Measurements from ENCODE around the gene POLR1A.

POLR1A gene

GRCh38 chr2:86056590-86057331 is 48.9 kb downstream of the POLR1A start:
- DNase-seq = no peak

- DNase-seq = no peak
These were observed 50.4 kb downstream of the POLR1A start for GRCh38 chr2:86055314-86055713.

- no peak for DNase-seq
These were observed 51.1 kb downstream of the POLR1A start for GRCh38 chr2:86054535-86055082.

GRCh38 chr2:86053166-86053565 is 52.5 kb downstream of the POLR1A start:
- no peak for DNase-seq

GRCh38 chr2:86052676-86053075 is 53.0 kb downstream of the POLR1A start:
- DNase-seq = no peak

- no peak for DNase-seq
These were observed 53.4 kb downstream of the POLR1A start for GRCh38 chr2:86052265-86052664.

GRCh38 chr2:86050301-86050700 is 55.4 kb downstream of the POLR1A start:
- no peak for DNase-seq

GRCh38 chr2:86049529-86049928 is 56.2 kb downstream of the POLR1A start:
- DNase-seq = no peak

GRCh38 chr2:86048888-86049287 is 56.8 kb downstream of the POLR1A start:
- no peak for DNase-seq

GRCh38 chr2:86048383-86048701 is 57.3 kb downstream of the POLR1A start:
- DNase-seq = no peak

DNA sequence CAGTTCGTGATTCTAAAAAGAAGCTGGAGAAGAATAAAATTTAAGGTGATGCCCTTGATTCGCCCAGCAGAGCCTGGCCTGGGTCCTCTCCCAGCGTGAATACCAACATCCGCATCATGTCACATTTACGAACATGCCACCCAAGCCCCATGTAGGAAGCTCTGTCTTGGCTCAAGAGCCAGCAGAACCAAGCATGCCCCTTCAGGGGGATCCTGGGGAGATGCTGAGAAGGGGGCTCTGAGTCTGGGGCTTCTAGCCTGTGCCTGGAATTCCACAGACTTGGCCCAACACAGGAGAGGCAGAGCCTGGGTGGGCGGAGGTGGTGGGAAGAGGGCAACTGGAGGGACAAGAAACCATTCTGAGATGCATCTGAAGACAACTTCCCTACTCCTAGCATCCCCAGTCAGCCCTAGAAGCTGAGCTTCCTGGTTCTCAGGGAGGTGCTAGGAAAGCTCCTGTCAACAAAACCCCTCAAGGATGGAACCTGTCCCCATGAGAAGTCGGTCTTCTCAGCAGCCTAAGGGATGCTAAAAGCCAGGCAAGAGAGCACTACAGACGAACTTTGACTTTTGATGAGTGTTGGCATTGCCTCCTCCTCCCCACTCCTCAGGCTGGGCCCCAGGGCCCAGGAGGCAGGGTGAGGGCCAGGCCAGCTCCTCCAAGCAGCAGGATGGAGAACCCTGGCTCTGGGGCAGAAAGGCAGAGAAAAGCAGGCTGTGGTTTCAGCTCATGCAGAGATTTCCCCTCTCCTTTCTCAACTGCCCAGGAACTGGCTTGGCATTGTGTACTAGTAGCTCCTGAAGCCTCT is 57.9 kb downstream of the POLR1A start:
- DNase-seq = no peak

DNA sequence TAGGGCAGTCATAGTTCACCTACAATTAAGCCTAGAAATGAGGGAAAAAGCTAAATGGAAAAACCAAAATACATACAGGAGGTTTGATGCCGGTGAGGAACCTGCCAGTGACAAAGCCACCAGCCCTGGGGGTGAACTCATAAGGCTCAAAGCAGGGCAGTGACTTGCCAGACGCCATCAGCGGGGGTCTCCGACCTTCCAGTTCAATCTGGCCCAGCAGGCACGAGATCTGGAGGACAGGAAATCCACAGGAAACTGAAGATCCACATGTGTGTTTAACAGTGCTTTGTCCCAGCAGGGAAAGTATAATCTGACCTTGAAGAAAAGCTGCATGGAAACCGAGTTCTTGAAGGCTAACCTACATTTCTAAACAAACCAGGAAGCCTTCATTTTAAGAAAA is 60.1 kb downstream of the POLR1A start:
- DNase-seq = no peak

- DNase-seq = no peak
These were observed 61.1 kb downstream of the POLR1A start for GRCh38 chr2:86044614-86045013.

GRCh38 chr2:86044045-86044444 is 61.6 kb downstream of the POLR1A start:
- DNase-seq = no peak

- DNase-seq = no peak
These were observed 63.2 kb downstream of the POLR1A start for GRCh38 chr2:86042256-86043168.

DNA sequence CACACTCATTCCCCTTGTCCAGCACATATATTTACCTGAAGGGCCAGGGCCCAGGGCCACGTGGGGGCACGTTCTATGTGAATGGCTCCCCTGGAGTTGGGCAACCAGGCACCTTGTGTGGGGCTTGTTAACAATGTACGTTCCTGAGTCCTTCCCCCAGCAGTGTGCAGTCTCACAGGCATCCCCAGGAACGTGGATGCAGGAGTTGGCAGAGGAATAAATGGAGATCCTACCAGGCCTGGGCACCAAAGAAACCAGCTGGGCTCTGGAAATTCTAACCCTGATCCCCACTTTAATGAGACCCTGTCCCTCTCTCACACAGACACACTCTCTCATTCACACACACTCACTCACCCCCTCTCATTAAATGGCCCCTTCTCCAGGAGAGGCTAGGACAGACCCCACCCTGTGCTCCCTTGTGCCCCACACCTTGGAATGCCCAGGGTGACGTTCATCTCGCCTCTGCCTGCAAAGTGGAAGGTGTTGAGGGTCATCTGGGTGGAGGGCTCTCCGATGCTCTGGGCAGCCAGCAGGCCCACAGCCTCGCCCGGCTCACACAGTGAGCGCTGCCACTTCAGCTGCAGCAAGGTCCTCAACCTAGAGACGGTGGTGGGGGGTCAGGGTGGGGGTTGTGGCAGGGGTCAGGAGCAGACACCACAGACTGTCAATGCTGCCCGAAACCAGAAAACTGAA is 65.6 kb downstream of the POLR1A start:
- DNase-seq = no peak

DNA sequence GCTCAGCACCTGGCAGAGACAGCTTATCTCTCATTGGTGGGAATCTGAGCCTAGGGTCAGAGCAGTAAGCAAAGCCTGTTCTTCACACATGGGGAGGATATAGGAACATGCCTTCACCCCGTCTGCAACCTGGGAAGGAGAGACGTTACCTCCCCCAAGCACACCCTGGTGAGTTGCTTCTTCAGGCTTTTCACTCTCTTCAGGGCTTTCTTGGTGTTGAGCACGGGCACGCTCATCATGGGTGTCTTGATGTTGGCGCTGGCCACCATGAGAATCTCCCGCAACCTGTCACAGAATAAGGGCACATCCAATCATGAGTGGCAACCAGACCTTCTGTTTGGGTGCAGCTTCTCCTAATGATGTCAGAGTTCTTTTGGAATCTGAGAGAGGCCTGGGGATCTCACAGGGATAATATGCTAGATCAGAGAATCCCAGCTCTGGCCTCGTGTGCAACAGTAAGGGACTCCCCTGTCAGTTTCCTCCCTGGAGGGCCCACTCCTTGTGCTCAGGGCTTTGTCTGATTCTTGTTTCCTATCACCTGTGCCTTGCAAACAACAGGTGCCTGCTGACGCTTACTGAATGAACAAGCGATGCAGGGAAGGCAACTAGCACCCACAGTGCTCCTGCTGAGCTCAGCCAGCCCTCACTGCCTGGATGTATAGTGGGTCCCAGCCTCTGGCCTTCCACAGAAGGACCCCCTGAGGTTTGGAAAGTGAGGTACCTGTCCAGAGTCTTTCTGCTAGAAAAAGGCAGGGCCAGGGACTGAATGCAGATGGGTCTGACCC is 66.3 kb downstream of the POLR1A start:
- DNase-seq = no peak

DNA sequence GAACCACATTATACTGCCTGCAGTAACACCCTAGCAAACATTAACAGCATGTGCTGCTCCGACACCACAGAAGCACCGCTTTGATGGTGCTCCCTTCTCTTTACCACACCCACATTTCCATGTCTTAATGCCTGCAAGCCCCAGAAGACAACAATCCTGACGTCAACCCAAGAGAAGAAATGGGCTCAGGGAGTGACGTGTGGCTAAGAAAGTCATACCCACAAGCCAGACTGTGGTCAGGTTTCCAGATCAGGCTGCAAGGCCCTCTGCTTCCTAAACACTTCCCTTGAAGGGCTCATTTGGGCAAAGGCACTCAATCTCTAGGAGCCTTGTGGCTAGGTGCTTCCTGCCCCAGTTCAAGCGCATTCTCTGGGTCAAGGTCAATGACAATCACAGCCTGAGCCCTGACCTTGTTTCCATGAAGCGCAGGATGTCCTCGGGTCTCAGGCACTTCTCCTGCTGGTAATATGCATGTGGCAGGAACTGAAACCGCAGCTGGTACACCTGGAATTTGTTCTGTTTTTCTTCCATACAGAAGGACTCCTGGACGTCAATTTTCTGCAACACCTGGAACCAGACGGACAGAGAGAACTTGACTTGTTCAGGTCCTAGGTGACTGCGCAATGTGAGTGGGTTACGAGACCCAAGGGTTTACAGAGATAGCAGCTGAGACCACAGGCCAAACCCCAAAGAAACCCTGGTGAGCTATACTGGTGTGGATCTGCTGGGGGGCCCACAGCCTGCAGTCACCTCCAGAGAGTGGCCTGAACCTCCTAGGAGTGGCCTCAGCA is 67.2 kb downstream of the POLR1A start:
- DNase-seq = peak; percentile 67

GRCh38 chr2:86037795-86038192 is 67.9 kb downstream of the POLR1A start:
- no peak for DNase-seq

DNA sequence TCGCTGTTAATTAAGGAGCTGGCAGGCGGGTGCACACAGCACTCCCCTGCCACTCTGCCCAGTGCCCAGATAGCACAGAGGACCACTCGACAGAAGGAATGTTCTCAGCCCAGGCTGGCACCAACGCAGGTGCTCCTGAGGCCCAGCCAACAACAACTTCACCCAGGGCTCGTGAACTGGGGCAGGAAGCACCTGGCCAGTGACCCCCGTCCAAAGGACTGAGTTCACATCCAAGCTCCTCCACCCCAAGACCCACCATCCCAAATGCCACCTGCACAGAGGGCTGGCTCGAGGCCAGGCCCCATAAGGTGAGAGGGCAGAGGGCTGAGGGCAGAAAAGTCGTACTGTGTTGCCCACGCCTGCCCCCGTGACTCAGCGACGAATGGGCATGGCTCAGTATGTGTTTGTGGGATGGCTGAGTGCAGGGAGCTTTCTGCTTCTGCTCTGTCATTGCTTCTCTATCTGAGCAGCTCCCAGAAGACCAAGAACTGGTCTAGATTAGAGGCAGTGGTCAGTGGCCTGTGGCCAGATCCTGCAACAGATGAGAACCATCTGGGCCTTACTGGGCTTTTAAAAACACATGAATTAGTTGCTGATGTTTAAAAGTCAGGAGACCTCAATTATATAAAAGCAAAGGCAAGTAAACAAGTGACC is 68.4 kb downstream of the POLR1A start:
- DNase-seq = peak; percentile 46
